ENCODE data around the gene SSC5D. TPM values are rescaled to one million over a fixed set of nuclear protein-coding genes. Genes with fewer than 3 reads are reported as not detected.

The SSC5D gene
- total RNA-seq, 2 experiments from 2014 or later = 0.50 to 2.7 TPM

DNA sequence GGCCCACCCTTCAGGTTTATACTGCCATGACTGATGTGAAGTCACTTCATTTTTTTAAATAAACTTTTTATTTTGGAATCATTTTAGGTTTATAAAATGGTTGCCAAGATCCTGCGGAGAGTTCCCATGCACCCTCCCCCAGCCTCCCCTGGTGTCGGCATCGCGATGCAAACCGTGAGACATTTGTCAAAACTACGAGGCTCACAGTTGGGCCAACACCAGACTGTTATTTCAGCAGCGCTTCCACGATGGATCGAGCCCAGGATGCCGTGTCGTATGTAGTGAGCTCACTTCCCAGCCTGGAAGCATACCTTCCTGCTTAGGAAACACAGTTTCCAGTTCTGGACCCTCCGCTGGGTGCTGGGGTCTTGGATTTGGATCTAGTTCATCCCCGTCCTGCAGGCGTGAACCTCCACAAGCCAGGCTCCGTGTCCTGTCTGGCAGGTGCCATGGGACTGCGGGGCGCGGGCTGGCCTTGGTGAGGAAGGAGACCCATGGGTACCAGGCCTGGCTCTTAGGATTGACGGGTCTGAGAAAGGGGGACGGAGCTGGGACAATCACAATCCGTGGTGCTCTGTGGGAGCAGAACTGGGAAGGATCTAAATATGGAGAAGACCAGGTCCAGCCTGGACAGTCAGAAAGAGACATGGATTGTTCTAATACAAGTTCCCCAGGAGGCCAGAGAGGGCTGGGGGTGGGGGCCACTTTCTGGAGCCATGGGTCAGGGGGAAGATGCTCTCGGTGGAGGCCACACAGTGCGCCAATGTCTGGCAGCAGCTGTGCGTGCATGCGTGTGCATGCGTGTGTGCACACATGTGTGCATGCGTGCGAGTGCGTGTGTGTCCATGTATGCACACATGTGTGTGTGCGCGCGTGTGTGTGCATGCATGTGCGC lies 51.1 kb downstream of the SSC5D start:
- Histone ChIP-seq H3K27ac (ENCODE audit: low read depth, low read length, poor library complexity, severe bottlenecking) (no peak overlapping the region), H3K36me3 (ENCODE audit: insufficient read depth, low read length) (no peaks in the 10 kb centered on the region), H3K4me2 (ENCODE audit: low read length) (no peak overlapping the region), H4K20me1 (ENCODE audit: insufficient read depth, low read length) (no peaks in the 10 kb centered on the region), H3K9me2 (ENCODE audit: insufficient read depth, low read length) (no peaks in the 10 kb centered on the region), H3K4me3 (ENCODE audit: low read depth, low read length, poor library complexity, severe bottlenecking) (no peak overlapping the region), H3K79me2 (ENCODE audit: insufficient read depth, low read depth, low read length) (no peaks in the 10 kb centered on the region), H3K9me3 (ENCODE audit: low read length) (no peaks in the 10 kb centered on the region), H3K4me1 (ENCODE audit: insufficient read depth, low read length, poor library complexity, severe bottlenecking) (no peaks in the 10 kb centered on the region), H2AFZ (ENCODE audit: low read length) (no peak overlapping the region)
- no peak for TF ChIP-seq EZH2phosphoT487 (IDR thresholded peaks at IDR 0.05; ENCODE audit: borderline replicate concordance, low read depth, low read length)
- TF ChIP-seq, protein P1, sequence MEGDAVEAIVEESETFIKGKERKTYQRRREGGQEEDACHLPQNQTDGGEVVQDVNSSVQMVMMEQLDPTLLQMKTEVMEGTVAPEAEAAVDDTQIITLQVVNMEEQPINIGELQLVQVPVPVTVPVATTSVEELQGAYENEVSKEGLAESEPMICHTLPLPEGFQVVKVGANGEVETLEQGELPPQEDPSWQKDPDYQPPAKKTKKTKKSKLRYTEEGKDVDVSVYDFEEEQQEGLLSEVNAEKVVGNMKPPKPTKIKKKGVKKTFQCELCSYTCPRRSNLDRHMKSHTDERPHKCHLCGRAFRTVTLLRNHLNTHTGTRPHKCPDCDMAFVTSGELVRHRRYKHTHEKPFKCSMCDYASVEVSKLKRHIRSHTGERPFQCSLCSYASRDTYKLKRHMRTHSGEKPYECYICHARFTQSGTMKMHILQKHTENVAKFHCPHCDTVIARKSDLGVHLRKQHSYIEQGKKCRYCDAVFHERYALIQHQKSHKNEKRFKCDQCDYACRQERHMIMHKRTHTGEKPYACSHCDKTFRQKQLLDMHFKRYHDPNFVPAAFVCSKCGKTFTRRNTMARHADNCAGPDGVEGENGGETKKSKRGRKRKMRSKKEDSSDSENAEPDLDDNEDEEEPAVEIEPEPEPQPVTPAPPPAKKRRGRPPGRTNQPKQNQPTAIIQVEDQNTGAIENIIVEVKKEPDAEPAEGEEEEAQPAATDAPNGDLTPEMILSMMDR (conservative IDR thresholded peaks at IDR 0.05; ENCODE audit: low read length) = no peak
- no TSS peak for BruUV-seq (replicated peaks)
- POLR2A ChIA-PET = no interaction called here
- CTCF ChIA-PET (ENCODE audit: unreplicated experiment) = no interaction called here
- intact Hi-C loops (cut with micrococcal nuclease; ENCODE audit: unreplicated experiment) = no loop called here
- DNase-seq (ENCODE audit: low spot score) = no peak

DNA sequence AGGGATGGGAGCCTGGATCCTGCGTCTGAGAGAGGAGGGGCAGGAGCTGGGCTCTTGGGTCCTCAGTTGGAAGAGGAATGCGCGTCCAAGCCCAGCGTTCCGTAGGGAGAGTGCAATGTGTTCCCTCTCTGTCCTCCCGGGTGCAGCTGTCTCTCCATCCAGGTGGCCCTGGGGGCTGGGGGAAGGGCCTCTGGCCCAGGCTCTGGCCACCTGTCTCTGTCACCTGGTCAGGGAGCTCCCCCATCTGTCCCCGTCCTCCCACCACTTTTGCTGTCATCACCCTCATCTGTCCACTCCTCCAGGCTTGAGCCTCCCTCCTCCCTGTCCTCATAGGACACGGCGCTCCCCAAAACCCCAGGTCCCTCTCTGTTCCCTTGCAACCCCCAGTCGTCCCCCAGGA lies 52.4 kb downstream of the SSC5D start:
- ChIA-PET CTCF (ENCODE audit: unreplicated experiment) (no interaction called here), POLR2A (no interaction called here)
- H3K27ac ChIP-seq (ENCODE audit: low read depth, low read length, poor library complexity, severe bottlenecking) = no peak overlapping the region
- H3K9me3 ChIP-seq (ENCODE audit: low read length) = no peaks in the 10 kb centered on the region
- no peaks in the 10 kb centered on the region for H4K20me1 ChIP-seq (ENCODE audit: insufficient read depth, low read length)
- intact Hi-C loops (cut with micrococcal nuclease; ENCODE audit: unreplicated experiment) = no loop called here
- no peak for TF ChIP-seq EZH2phosphoT487 (IDR thresholded peaks at IDR 0.05; ENCODE audit: borderline replicate concordance, low read depth, low read length)
- TF ChIP-seq, protein P1 (conservative IDR thresholded peaks at IDR 0.05; ENCODE audit: low read length) = no peak
- DNase-seq (ENCODE audit: low spot score) = no peak
- no peak overlapping the region for H3K4me3 ChIP-seq (ENCODE audit: low read depth, low read length, poor library complexity, severe bottlenecking)
- no peaks in the 10 kb centered on the region for H3K9me2 ChIP-seq (ENCODE audit: insufficient read depth, low read length)
- no peaks in the 10 kb centered on the region for H3K79me2 ChIP-seq (ENCODE audit: insufficient read depth, low read depth, low read length)
- no peak overlapping the region for H3K4me2 ChIP-seq (ENCODE audit: low read length)
- no peak overlapping the region for H2AFZ ChIP-seq (ENCODE audit: low read length)
- no TSS peak for BruUV-seq (replicated peaks)
- no peaks in the 10 kb centered on the region for H3K36me3 ChIP-seq (ENCODE audit: insufficient read depth, low read length)
- H3K4me1 ChIP-seq (ENCODE audit: insufficient read depth, low read length, poor library complexity, severe bottlenecking) = no peaks in the 10 kb centered on the region

DNA sequence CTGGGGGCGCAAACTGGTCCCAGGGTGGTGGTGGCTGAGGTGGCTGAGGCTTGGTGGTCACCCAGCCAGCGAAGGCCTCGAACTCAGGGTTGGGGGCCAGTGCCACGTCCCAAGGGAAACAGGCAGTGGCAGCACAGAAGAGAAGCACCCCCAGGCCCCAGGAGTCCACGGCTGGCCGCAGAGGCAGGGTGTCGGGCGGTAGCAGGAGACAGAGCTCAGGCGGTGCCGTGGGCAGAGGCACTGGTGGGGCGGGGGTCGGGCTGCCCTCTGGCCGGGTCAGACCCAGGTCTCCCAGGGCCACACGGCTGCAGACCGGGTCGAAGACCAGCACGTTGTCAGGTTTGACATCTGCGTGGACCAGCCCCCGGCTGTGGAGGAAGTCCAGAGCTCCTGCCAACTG lies 52.9 kb downstream of the SSC5D start:
- CTCF ChIA-PET (ENCODE audit: unreplicated experiment) = no interaction called here
- TF ChIP-seq EZH2phosphoT487 (IDR thresholded peaks at IDR 0.05; ENCODE audit: borderline replicate concordance, low read depth, low read length) = no peak
- TF ChIP-seq, protein P1 (conservative IDR thresholded peaks at IDR 0.05; ENCODE audit: low read length) = no peak
- no TSS peak for BruUV-seq (replicated peaks)

More for the DNA sequence above, 52.9 kb downstream of the SSC5D start:
- DNase-seq (ENCODE audit: low spot score) = no peak
- no peaks in the 10 kb centered on the region for H3K9me2 ChIP-seq (ENCODE audit: insufficient read depth, low read length)
- no peaks in the 10 kb centered on the region for H3K79me2 ChIP-seq (ENCODE audit: insufficient read depth, low read depth, low read length)
- H3K4me2 ChIP-seq (ENCODE audit: low read length) = no peak overlapping the region
- no peak overlapping the region for H3K27ac ChIP-seq (ENCODE audit: low read depth, low read length, poor library complexity, severe bottlenecking)
- POLR2A ChIA-PET = no interaction called here
- H2AFZ ChIP-seq (ENCODE audit: low read length) = no peak overlapping the region
- no peaks in the 10 kb centered on the region for H4K20me1 ChIP-seq (ENCODE audit: insufficient read depth, low read length)
- no peaks in the 10 kb centered on the region for H3K9me3 ChIP-seq (ENCODE audit: low read length)
- H3K36me3 ChIP-seq (ENCODE audit: insufficient read depth, low read length) = no peaks in the 10 kb centered on the region
- H3K4me1 ChIP-seq (ENCODE audit: insufficient read depth, low read length, poor library complexity, severe bottlenecking) = no peaks in the 10 kb centered on the region
- intact Hi-C loops (cut with micrococcal nuclease; ENCODE audit: unreplicated experiment) = no loop called here
- H3K4me3 ChIP-seq (ENCODE audit: low read depth, low read length, poor library complexity, severe bottlenecking) = no peak overlapping the region

Measured in OCI-LY7 (cell line).